HT-29 (cell line): ENCODE data around the gene SMIM33. TPM values are rescaled to one million over a fixed set of nuclear protein-coding genes. Genes with fewer than 3 reads are reported as not detected.
"Not testable (repeated sequence)": the region's sequence is repeated elsewhere in the genome, so short reads cannot be mapped to it uniquely, and the experiment has no call there.

Experiments used
- DNase-seq: peaks from one replicate; pipeline ENCODE4 v3.0.0-alpha.2; 2015; ENCODE audit warnings: low spot score
- total RNA-seq: library from RNA; depleted of rRNA; stranded (reverse); fragments of >200 nt; shearing (Covaris generic); gene quantifications from 2 replicates; pipeline ENCODE4 v1.2.3, GENCODE V29; 2014

SMIM33 gene
- total RNA-seq, 1 experiment from 2014 or later: 0.05 TPM

- DNase-seq: peak; percentile 99
These were observed 11.5 kb downstream of the SMIM33 start, which contains the start of gene STING1 for GRCh38 chr5:139482050-139482889. Gene STING1 (minus strand): TSS chr5:139482758. CDS start chr5:139481704, 1,054 bp downstream.

GRCh38 chr5:139482890-139483208 lies 12.0 kb downstream of the SMIM33 start:
- not testable (repeated sequence) for DNase-seq

- DNase-seq: no peak
These were observed 15.4 kb downstream of the SMIM33 start for GRCh38 chr5:139486201-139486600.

GRCh38 chr5:139488260-139488659 lies 17.5 kb downstream of the SMIM33 start:
- DNase-seq: no peak

- DNase-seq: no peak
These were observed 21.9 kb downstream of the SMIM33 start for GRCh38 chr5:139492700-139493192.

- DNase-seq: no peak
These were observed 23.5 kb downstream of the SMIM33 start for GRCh38 chr5:139494256-139494655.

- DNase-seq: no peak
These were observed 24.0 kb downstream of the SMIM33 start for GRCh38 chr5:139494832-139495231.

- DNase-seq: no peak
These were observed 25.0 kb downstream of the SMIM33 start for GRCh38 chr5:139495638-139496435.

- no peak for DNase-seq
These were observed 30.6 kb downstream of the SMIM33 start for GRCh38 chr5:139501381-139501780.

- DNase-seq: not testable (repeated sequence)
These were observed 32.4 kb downstream of the SMIM33 start for GRCh38 chr5:139503036-139503817.

- DNase-seq: not testable (repeated sequence)
These were observed 33.1 kb downstream of the SMIM33 start for GRCh38 chr5:139503879-139504278.

GRCh38 chr5:139504722-139505121 lies 33.9 kb downstream of the SMIM33 start:
- DNase-seq: not testable (repeated sequence)

- DNase-seq: no peak
These were observed 42.1 kb downstream of the SMIM33 start for GRCh38 chr5:139512786-139513390.

GRCh38 chr5:139513434-139513833 lies 42.6 kb downstream of the SMIM33 start:
- peak; percentile 89 for DNase-seq

- no peak for DNase-seq
These were observed 43.2 kb downstream of the SMIM33 start for GRCh38 chr5:139513852-139514485.

GRCh38 chr5:139514486-139514856 lies 43.7 kb downstream of the SMIM33 start:
- DNase-seq: no peak

- DNase-seq: peak; percentile 83
These were observed 47.1 kb downstream of the SMIM33 start for GRCh38 chr5:139517683-139518564.
